HepG2 (cell line): ENCODE data around the gene HIF3A. TPM values are rescaled to one million over a fixed set of nuclear protein-coding genes. Genes with fewer than 3 reads are reported as not detected.

ENCODE experiments used
- ARID5B ChIP-seq: IDR thresholded peaks from 2 replicates; pipeline ENCODE4 v1.4.0; 2020; ENCODE audit warnings: mild to moderate bottlenecking, missing genetic modification reagents
- ARNTL ChIP-seq: sonication (generic); formaldehyde crosslinking; IDR thresholded peaks from 2 replicates; pipeline ENCODE4 v1.4.0; 2020; ENCODE audit warnings: mild to moderate bottlenecking, missing genetic modification reagents
- E2F1 ChIP-seq: sonication (generic); formaldehyde crosslinking; IDR thresholded peaks from 2 replicates; pipeline ENCODE4 v1.5.0; 2020; ENCODE audit warnings: missing genetic modification reagents
- FOXK2 ChIP-seq: fragments of 450-650 bp; IDR thresholded peaks from 2 replicates; pipeline ENCODE4 v1.6.1; 2016
- GABPA ChIP-seq, 2 experiments: IDR thresholded peaks; 2 replicates each; pipeline ENCODE4 v1.6.1; 2011 to 2016; ENCODE audit warnings: low read depth in 2 of 2, low read length in 1 of 2, missing biosample characterization in 1 of 2, missing genetic modification characterization in 1 of 2
- HOXD1 ChIP-seq: sonication (generic); formaldehyde crosslinking; IDR thresholded peaks from 2 replicates; pipeline ENCODE4 v1.5.0; 2020; ENCODE audit warnings: missing genetic modification reagents
- MED1 ChIP-seq: sonication (generic); formaldehyde crosslinking; IDR thresholded peaks from 2 replicates; pipeline ENCODE4 v1.4.0; 2020; ENCODE audit warnings: missing genetic modification reagents
- MED8 ChIP-seq: sonication (generic); formaldehyde crosslinking; IDR thresholded peaks from 2 replicates; pipeline ENCODE4 v1.8.1; 2023; ENCODE audit warnings: mild to moderate bottlenecking, missing genetic modification reagents; ENCODE audit not compliant: insufficient replicate concordance
- PAWR ChIP-seq: sonication (generic); formaldehyde crosslinking; IDR thresholded peaks from 2 replicates; pipeline ENCODE4 v1.4.0; 2020; ENCODE audit warnings: missing genetic modification reagents, mild to moderate bottlenecking, borderline replicate concordance
- PAXIP1 ChIP-seq: sonication (generic); formaldehyde crosslinking; conservative IDR thresholded peaks from 2 replicates; pipeline ENCODE4 v1.4.0; 2020; ENCODE audit warnings: mild to moderate bottlenecking, missing genetic modification reagents, moderate library complexity
- PHB2 ChIP-seq: fragments of 450-650 bp; IDR thresholded peaks from 2 replicates; pipeline ENCODE4 v1.6.1; 2018; ENCODE audit not compliant: partially characterized antibody
- RFXANK ChIP-seq: IDR thresholded peaks from 2 replicates; pipeline ENCODE4 v1.6.1; 2016
- RNF219 ChIP-seq: sonication (generic); formaldehyde crosslinking; IDR thresholded peaks from 2 replicates; pipeline ENCODE4 v1.5.0; 2020; ENCODE audit warnings: mild to moderate bottlenecking, missing genetic modification reagents
- TBP ChIP-seq: sonication (generic); formaldehyde crosslinking; IDR thresholded peaks from 2 replicates; pipeline ENCODE4 v1.5.0; 2020; ENCODE audit warnings: missing genetic modification reagents
- TFDP1 ChIP-seq: IDR thresholded peaks from 2 replicates; pipeline ENCODE4 v1.6.1; 2016; ENCODE audit warnings: missing compliant biosample characterization, missing genetic modification reagents, borderline replicate concordance
- ZFP36 ChIP-seq: fragments of 150-350 bp; IDR thresholded peaks from 2 replicates; pipeline ENCODE4 v1.6.1; 2018; ENCODE audit warnings: borderline replicate concordance, low read length, low read depth; ENCODE audit not compliant: partially characterized antibody
- ZNF251 ChIP-seq: sonication (generic); formaldehyde crosslinking; IDR thresholded peaks from 2 replicates; pipeline ENCODE4 v1.9.0; 2021; ENCODE audit warnings: mild to moderate bottlenecking, missing genetic modification reagents
- ZNF788 ChIP-seq: sonication (generic); formaldehyde crosslinking; IDR thresholded peaks from 2 replicates; pipeline ENCODE4 v1.5.0; 2020; ENCODE audit warnings: mild to moderate bottlenecking, missing genetic modification reagents, borderline replicate concordance
- polyA plus RNA-seq, 8 experiments: library from polyadenylated mRNA; depleted of rRNA in 3 of 8; stranded (reverse) in 7 of 8; unstranded in 1 of 8; fragments of >200 nt; fragmentation: Illumina TruSeq in 4 of 8; extraction: Trizol in 4 of 8; gene quantifications; 2 replicates each; pipeline versions ENCODE4 v1.2.1 to v1.2.3, GENCODE V29; 2011 to 2016; ENCODE audit warnings: low read depth in 4 of 8, missing spikeins in 1 of 8, mixed read lengths in 1 of 8; ENCODE audit not compliant: insufficient read depth in 1 of 8
- total RNA-seq, 5 experiments: library from RNA; depleted of rRNA; stranded (reverse); fragments of >200 nt; fragmentation: Illumina TruSeq; extraction: Trizol; gene quantifications; 2 replicates each; pipeline ENCODE4 v1.2.3, GENCODE V29; 2016; ENCODE audit warnings: low read depth in 1 of 5

HIF3A gene
- total and polyA plus RNA-seq, 2 of the 13 experiments (the other 11 are each of a cell fraction or from before 2014, with no cell fraction given) = 0.09 to 0.22 TPM

GRCh38 chr19:46299004-46299509 is 2.2 kb downstream of the HIF3A start (continued):
- TF ChIP-seq E2F1 (no peak), MED1 (CRISPR knock-in tag) (no peak), RFXANK (CRISPR knock-in tag) (no peak), RNF219 (CRISPR knock-in tag) (no peak), GABPA (IDR thresholded peaks at IDR 0.05; ENCODE audit: low read depth, low read length) (no peak), GABPA (CRISPR knock-in tag; IDR thresholded peaks at IDR 0.05; ENCODE audit: low read depth) (no peak), PAXIP1 (CRISPR knock-in tag) (peak; percentile 50), ZFP36 (no peak), ARID5B (CRISPR knock-in tag) (peak; percentile 32; the same call in 1 of the 2 replicates), MED8 (CRISPR knock-in tag) (no peak), PAWR (no peak), ZNF251 (CRISPR knock-in tag) (no peak), TFDP1 (0 out of 2 replicates have a peak, but pooled peaks have one; percentile 28), FOXK2 (no peak), ZNF788 (CRISPR knock-in tag) (no peak), ARNTL (CRISPR knock-in tag) (no peak), TBP (no peak), HOXD1 (CRISPR knock-in tag) (no peak), PHB2 (no peak)
